ENCODE results near the gene EFHD2. TPM values are rescaled to one million over a fixed set of nuclear protein-coding genes. Genes with fewer than 3 reads are reported as not detected.
"Not testable (repeated sequence)": the region's sequence is repeated elsewhere in the genome, so short reads cannot be mapped to it uniquely, and the experiment has no call there.

The EFHD2 gene
- total RNA-seq, 1 experiment from 2014 or later = 48.5 TPM

DNA sequence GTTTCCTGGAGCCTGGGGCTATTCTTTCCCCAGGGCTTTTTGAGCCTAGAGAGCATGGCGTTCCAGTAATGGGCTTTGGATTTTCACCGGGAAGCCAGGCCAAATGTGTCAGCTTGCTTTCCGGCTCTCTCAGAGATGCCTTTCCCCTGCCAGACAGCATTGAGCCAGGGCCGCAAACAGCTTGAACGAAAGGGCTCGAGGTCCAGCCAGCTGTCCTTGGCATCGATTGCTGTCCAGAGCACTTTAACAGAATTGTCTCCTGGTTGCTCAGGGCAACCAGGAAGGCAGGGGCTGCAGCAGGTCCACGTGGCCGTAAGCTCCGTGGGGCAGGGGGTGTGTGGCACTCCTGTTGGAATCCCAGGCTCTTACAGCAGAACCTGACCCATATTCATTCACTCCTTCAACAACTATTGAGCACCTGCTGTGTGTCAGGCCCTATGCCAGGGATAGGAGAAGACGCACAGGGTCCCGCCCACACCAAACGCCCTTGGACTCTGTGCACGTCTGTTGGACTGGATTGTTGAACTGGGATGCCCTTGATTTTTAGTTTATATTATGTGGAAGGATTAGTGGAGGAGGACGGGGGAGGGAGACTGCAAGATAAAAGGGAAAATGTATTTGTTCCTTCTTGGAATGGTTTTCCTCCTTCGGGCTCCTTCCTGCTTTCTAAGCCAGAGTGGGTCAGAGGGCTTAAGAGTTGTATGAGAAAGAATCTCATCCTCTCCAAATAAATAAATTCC, 38.7 kb upstream of the EFHD2 start:
- Mint-ChIP-seq H3K4me1 (ENCODE audit: insufficient read depth, unreplicated experiment) (no peaks in the 10 kb centered on the region), H3K27ac (ENCODE audit: low read depth, unreplicated experiment) (no peak overlapping the region), H3K9me3 (ENCODE audit: unreplicated experiment) (no peaks in the 10 kb centered on the region), H3K27me3 (ENCODE audit: insufficient read depth, unreplicated experiment) (no peaks in the 10 kb centered on the region), H3K36me3 (ENCODE audit: insufficient read depth, unreplicated experiment) (no peaks in the 10 kb centered on the region), H3K4me3 (ENCODE audit: unreplicated experiment) (no peak overlapping the region)
- intact Hi-C loops (cut with micrococcal nuclease) = no loop called here
- TF ChIP-seq, protein P1, sequence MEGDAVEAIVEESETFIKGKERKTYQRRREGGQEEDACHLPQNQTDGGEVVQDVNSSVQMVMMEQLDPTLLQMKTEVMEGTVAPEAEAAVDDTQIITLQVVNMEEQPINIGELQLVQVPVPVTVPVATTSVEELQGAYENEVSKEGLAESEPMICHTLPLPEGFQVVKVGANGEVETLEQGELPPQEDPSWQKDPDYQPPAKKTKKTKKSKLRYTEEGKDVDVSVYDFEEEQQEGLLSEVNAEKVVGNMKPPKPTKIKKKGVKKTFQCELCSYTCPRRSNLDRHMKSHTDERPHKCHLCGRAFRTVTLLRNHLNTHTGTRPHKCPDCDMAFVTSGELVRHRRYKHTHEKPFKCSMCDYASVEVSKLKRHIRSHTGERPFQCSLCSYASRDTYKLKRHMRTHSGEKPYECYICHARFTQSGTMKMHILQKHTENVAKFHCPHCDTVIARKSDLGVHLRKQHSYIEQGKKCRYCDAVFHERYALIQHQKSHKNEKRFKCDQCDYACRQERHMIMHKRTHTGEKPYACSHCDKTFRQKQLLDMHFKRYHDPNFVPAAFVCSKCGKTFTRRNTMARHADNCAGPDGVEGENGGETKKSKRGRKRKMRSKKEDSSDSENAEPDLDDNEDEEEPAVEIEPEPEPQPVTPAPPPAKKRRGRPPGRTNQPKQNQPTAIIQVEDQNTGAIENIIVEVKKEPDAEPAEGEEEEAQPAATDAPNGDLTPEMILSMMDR (IDR thresholded peaks at IDR 0.05; ENCODE audit: unreplicated experiment) = no peak
- CTCF ChIA-PET = no interaction called here
- no TSS peak for BruUV-seq (replicated peaks)
- POLR2A ChIA-PET = no interaction called here
- no peak for DNase-seq (ENCODE audit: unreplicated experiment)

DNA sequence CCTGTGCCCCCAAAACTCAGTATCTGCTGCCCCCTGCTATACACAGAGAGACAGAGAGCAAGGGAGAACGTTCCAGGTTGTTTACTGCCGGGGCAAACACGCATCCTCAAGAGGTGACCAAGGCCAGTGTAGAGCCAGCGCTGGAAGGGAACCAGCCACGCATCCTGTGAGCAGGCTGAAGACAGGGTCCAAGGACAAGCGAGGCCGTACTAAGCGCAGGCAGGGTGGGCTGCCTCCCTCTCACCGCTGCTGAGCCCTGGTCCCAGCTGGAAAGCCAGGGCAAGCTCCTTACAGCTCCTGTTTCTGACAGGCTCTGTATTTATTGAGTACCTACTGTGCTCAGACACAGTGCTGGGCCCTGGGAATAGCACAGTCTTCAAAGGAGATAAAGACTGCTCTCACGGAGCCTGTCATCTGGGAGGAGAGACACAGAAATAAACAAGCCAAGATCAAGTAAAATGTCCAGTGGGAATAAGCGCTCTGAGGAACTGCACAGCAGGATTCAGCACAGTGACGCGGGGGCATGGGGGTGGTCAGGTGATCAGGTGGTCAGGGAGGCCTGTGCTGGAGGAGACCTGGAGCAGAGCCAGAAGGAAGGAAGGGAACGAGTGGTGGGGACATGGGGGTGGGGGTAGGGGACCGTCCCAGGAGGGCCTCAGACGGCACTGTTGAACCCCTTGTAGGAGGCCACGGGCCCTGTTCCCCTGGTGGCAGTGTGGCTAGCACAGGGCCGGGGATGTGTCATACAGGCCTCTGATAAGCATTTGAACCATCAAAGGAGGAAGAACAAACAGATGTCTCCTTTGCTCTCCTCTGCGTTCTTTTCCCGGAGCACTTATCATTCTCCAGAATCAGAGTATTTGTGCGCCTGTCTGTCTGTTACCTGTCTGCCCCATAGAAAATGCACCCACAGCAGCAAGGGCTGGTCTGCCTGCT, 37.8 kb upstream of the EFHD2 start:
- TF ChIP-seq, protein P1 (IDR thresholded peaks at IDR 0.05; ENCODE audit: unreplicated experiment) = no peak
- Mint-ChIP-seq H3K27me3 (ENCODE audit: insufficient read depth, unreplicated experiment) (no peaks in the 10 kb centered on the region), H3K4me3 (ENCODE audit: unreplicated experiment) (no peak overlapping the region), H3K27ac (ENCODE audit: low read depth, unreplicated experiment) (peak overlapping the region; percentile 18), H3K36me3 (ENCODE audit: insufficient read depth, unreplicated experiment) (no peaks in the 10 kb centered on the region), H3K9me3 (ENCODE audit: unreplicated experiment) (no peaks in the 10 kb centered on the region), H3K4me1 (ENCODE audit: insufficient read depth, unreplicated experiment) (no peaks in the 10 kb centered on the region)
- ChIA-PET CTCF (no interaction called here), POLR2A (no interaction called here)
- intact Hi-C loops (cut with micrococcal nuclease) = no loop called here
- BruUV-seq (replicated peaks) = no TSS peak
- DNase-seq (ENCODE audit: unreplicated experiment) = no peak

DNA sequence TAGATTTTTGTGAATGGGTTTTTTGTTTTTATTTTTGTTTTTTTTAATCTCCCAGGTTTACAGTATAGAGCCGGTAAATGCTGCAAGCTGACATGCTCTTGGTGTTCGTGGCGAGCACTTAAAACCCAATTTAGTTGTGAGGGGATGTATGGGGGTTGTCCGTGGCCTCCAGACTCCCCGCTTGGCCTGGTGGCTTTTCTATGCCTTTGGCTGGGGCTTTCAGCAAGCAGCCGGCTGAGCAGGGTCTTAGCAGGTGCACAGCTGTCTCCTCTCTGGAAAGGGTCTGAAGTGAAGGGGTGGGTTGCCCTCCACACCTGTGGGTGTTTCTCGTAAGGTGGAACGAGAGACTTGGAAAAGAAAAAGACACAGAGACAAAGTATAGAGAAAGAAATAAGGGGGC, 31.0 kb upstream of the EFHD2 start:
- H3K4me1 Mint-ChIP-seq (ENCODE audit: insufficient read depth, unreplicated experiment) = peaks cover 5% of the 10 kb centered on the region
- no peak overlapping the region for H3K27ac Mint-ChIP-seq (ENCODE audit: low read depth, unreplicated experiment)
- no peaks in the 10 kb centered on the region for H3K9me3 Mint-ChIP-seq (ENCODE audit: unreplicated experiment)
- intact Hi-C loops (cut with micrococcal nuclease) = no loop called here
- no peak overlapping the region for H3K4me3 Mint-ChIP-seq (ENCODE audit: unreplicated experiment)
- BruUV-seq (replicated peaks) = no TSS peak
- CTCF ChIA-PET = no interaction called here
- TF ChIP-seq, protein P1 (IDR thresholded peaks at IDR 0.05; ENCODE audit: unreplicated experiment) = no peak
- H3K36me3 Mint-ChIP-seq (ENCODE audit: insufficient read depth, unreplicated experiment) = no peaks in the 10 kb centered on the region
- DNase-seq (ENCODE audit: unreplicated experiment) = no peak
- no peaks in the 10 kb centered on the region for H3K27me3 Mint-ChIP-seq (ENCODE audit: insufficient read depth, unreplicated experiment)
- POLR2A ChIA-PET = no interaction called here

DNA sequence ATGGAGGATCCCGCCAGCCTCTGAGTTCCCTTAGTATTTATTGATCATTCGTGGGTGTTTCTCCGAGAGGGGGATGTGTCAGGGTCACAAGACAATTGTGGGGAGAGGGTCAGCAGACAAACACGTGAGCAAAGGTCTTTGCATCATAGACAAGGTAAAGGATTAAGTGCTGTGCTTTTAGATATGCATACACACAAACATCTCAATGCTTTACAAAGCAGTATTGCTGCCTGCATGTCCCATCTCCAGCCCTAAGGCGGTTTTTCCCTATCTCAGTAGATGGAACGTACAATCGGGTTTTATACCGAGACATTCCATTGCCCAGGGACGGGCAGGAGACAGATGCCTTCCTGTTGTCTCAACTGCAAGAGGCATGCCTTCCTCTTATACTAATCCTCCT, 30.5 kb upstream of the EFHD2 start:
- intact Hi-C loops (cut with micrococcal nuclease); BruUV-seq (replicated peaks); H3K9me3 Mint-ChIP-seq (ENCODE audit: unreplicated experiment); CTCF ChIA-PET; H3K4me3 Mint-ChIP-seq (ENCODE audit: unreplicated experiment); POLR2A ChIA-PET; H3K4me1 Mint-ChIP-seq (ENCODE audit: insufficient read depth, unreplicated experiment); H3K36me3 Mint-ChIP-seq (ENCODE audit: insufficient read depth, unreplicated experiment); H3K27ac Mint-ChIP-seq (ENCODE audit: low read depth, unreplicated experiment); DNase-seq (ENCODE audit: unreplicated experiment); H3K27me3 Mint-ChIP-seq (ENCODE audit: insufficient read depth, unreplicated experiment): not testable (repeated sequence)

Data from MCF 10A (cell line).